HG03520 (cell line): Measurements from ENCODE around the gene CEP85L.

Experiments
- ATAC-seq: cut with Tn5 transposase; IDR thresholded peaks from one replicate; pipeline ENCODE4 v1.9.1; 2021; ENCODE audit warnings: mild to moderate bottlenecking, moderate library complexity; ENCODE audit not compliant: unreplicated experiment

The CEP85L gene

DNA sequence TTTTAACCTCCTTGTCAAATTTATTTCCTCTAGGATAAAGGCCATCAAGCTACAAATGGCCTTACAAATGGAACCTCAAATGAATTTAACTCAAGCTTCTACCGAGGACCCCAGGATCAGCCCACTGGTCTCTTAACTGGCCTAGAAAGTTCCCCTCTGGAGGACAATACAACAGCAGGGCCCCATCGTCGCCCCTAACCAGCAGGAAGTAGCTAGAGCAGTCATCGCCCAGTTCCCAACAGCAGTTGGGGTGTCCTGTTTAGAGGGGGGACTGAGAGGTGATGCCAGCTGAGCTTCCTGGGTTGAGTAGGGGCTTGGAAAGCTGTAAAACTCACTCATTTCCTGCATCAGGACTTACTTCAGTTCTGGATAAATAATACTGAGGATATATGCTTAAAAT is 25.6 kb downstream of the CEP85L start:
- ATAC-seq = no peak

DNA sequence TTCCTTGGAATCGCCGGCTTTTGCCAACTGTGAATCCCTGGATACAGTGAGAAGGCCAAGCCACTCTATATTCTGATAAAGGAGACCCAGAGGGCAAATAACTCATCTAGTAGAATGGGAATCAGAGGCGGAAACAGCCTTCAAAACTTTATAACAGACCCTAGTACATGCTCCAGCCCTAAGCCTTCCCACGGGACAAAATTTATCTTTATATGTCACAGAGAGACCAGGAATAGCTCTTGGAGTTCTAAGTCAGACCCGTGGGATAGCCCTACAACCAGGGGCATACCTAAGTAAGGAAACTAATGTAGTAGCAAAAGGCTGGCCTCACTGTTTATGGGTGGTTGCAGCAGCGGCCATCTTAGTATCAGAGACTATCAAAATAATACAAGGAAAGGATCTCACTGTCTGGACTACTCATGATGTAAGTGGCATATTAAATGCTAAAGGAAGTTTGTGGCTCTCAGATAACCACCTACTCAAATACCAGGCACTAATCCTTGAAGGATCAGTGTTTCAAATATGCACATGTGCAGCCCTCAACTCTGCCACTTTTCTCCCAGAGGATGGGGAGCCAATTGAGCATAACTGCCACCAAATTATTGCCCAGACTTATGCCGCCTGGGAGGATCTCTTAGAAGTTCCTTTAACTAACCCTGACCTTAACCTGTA is 29.5 kb downstream of the CEP85L start:
- no peak for ATAC-seq

DNA sequence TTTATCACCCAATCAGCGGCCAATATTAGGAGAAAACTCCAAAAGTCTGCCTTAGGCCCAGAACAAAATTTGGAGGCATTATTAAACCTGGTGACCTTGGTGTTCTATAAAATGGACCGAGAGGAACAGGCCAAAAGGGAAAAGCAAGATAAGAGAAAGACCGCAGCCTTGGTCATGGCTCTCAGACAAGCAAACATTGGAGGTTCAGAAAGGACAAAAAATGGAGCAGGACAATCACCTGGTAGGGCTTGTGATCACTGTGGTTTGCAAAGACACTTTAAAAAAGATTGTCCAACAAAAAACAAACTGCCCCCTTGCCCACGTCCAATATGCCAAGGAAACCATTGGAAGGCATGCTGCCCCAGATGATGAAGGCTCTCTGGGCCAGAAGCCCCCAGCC is 31.2 kb downstream of the CEP85L start:
- no peak for ATAC-seq

DNA sequence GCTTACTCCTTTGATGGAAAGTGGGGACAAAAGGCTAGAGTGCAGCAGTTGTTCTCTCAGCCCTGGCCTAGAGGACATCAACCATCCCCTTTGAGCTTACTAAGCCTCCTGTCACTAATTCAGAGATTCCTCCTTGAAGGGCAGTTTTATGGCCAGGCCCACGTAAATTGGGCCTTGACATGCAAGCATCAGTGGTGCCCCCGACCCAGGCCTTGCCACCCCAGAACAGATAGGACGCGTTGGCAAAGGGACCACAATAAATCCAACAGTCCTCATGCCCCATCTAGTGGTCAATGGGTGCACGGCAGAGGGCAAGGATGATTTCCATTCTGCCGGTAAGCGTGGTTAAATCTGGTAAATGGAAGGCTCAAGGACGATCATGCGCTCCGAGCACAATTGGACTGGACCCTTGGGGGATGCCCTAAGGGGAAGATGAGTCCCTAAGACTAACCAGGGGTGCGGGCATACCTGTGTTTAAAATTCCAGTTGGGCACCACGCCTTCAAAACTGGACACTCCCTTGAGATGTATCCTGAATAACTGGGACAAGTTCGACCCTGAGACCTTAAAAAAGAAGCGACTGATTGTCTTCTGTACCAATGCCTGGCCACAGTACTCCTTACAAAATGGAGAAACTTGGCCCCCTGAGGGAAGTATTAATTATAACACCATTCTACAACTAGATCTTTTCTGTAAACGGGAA is 32.6 kb downstream of the CEP85L start:
- peak; percentile 95 for ATAC-seq

DNA sequence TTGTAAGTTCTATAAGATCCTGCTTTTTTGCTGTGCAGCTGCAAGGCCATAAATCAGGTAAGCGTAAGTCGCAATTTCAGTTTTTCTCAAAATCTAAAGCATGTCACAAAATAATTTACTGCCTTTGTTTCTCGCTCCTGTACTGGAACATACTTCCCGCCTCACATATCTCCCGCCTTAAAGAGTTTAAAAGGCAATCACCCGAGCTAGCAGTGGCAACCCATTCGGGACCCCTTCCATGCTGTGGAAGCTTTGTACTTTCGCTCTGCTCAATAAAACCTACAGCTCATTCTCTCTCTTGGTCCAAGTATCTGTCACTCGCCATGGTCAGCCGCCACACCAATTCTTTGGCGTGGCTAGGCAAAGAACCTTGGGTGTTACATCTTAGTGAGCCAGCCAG is 34.0 kb downstream of the CEP85L start:
- ATAC-seq = no peak

DNA sequence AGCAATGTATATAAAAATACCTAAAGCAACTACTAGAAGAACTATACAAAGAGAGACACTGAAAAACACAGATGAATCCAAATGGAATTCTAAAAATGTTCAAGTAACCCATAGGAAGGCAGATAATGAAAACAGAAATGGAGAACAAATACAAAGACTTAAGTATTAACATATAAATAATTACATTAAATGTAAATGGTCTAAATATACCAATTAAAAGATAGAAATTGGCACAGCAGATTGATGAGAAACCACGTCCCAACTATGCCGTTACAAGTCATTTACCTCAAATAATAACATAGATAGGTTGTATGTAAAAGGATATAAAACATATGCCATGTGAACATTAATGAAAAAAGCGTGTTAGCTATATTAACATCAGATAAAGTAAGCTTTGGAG is 40.1 kb downstream of the CEP85L start:
- no peak for ATAC-seq

DNA sequence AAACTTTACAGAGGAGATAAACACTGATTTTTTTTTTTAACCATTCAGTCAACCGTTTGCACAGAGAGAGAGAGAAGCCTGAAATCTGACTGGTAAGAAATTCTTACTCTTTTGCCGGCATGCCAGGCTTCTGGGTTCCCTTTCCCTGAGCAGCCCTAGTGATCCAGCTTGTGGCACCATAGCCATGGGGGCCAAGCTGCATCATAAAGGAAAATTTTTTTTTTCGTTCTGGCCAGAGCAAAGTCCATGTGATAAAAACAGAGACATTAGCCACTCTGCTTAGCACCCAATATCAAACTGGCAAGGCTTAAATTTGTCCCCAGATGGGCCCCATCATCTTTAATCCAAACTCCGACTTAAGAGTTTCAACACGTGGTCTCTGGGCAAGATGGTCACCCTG is 44.5 kb downstream of the CEP85L start:
- no peak for ATAC-seq

DNA sequence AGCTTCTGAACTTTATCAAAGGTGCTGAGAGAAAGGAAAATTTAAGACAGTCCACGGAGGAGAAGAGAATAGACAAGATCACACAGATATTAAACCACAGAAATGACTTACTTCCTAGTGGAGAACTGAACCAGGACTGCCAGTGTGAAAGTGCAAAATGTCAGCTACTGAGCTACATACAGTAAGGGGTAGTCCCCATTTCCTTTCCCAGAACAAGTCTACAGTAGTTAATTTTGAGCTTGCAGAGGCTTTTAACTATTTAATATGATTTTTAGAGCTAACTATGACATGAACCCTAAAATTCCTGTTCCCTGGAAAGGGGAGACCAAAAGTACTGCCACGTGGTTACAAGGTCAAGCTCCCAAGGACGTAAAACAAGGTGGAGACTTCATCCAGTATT is 45.1 kb downstream of the CEP85L start:
- no peak for ATAC-seq

DNA sequence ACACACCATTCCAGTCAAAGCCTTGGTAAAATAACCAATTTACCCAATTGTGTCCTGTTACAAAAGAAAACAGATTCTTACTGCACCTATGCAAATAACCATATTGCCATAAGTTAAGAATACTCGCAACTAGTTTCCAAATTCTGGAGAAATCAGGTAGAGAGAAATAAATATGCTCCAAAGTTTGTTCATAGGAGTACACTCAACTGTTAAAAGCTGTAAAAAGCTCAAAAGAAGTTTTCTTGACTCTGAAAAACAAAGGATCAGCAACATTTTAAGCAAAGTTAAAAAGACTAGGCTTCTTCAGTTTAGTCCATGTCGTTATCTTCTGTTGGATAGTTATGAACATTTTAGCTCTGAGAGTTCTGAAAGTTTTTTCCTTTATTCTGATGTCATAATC is 48.0 kb downstream of the CEP85L start:
- ATAC-seq = no peak

DNA sequence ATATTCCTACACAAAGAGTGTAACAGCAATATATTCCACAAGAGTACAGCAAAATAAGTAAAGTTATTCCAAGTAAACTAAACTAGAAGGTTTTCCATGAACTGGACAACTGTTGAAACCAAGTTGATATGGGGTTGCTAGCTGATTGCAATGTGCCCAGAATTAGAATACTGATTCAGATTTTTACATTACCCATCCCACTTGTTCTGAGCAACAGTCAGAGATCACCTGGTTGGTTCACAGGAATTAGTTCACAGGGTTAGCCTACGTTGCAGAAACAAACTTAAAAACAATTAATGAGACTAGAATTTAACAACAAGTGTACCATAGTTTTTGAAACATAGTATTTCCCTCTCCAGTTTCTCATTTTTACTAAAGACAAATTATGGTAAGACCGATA is 49.1 kb downstream of the CEP85L start:
- ATAC-seq = no peak

DNA sequence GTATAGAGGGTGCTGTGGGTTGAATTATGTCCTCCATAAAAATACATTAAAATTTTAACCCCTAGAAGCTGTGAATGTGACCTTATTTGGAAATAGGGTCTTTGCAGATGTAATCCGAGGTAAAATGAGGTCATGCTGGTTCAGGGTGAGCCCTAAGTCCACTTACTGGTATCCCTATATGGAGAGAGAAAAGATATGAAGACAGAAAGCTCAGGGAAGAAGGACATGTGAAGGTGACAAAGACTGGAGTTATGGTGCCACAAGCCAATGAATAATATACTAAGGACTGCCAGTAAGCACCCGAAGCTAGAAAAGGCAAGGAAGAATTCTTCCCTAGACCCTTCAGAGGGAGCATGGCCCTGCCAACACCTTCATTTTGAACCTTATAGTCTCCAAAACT is 53.1 kb downstream of the CEP85L start:
- no peak for ATAC-seq

DNA sequence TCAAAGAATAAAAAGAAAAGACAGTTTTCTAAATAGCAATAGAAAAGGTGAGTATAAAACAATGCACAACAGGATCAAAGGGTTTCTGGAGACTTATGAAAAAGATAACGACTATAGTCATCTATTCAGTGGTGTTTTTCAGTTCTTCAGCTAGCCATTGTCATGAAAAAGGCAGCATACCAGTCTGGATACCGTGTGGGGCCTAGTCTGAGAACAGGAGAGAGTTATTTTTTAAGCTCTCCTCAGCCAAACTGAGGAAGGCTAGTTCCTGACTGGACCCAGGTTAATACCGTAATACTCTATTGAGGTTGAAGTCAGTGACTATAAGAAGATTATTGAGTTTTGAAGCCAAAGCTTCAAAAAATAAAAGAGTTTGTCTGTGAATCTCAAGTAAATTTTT is 53.8 kb downstream of the CEP85L start:
- ATAC-seq = no peak

DNA sequence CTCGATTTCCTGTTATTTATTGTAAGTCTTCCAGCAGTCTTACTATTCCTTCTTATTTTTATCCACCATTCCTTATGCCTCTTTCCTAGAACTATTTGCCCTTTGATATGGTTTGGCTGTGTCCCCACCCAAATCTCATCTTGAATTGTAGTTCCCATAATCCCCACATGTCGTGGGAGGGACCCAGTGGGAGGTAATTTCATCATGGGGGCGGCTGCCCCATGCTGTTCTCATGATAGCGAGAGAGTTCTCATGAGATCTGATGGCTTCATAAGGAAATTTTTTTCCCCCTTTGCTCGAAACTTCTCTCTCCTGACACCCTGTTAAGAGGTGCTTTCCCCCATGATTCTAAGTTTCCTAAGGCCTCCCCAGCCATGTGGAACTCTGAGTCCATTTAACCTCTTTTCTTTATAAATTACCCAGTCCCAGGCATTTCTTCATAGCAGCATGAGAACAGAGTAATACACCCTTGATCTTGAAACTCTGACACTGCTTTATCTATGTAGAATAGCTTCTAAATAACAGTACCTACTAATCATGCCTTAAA is 54.5 kb downstream of the CEP85L start:
- ATAC-seq = no peak

DNA sequence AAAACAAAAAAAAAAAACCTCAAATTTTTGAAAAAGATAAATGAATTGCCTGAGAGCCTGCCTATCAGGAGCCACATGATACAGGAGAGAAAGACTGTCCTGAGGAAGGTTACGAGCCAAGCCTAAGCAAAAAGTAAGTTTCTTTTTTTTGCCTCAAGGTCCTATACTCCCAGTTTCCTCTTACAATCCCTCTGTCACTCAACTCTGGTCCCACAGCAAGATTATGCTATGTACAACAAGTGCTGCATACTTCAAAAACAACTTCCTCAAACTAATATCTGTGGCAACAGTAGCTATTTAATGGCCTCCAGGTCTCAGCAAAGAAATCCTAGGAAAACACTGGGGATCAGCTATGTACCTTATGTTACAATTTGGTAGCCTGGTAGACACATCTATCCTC is 56.5 kb downstream of the CEP85L start:
- no peak for ATAC-seq

DNA sequence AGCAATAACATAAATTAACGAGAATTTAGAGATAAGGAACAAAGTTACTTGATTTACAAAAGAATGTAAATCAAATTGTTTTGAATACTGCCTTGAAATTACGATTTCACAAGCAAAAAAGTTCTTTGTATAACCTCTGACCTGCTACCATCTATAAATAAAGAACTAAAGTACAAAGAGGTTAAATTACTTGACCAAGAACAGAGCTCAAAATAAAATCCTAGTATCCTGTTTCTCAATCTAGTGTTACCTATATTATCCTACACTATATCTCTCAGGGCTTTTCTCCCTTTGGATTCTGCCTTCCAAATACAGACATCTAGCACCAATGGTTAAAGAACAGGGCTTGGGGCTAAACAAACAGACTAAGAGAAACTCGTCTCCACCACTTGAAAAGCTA is 59.5 kb downstream of the CEP85L start:
- no peak for ATAC-seq

DNA sequence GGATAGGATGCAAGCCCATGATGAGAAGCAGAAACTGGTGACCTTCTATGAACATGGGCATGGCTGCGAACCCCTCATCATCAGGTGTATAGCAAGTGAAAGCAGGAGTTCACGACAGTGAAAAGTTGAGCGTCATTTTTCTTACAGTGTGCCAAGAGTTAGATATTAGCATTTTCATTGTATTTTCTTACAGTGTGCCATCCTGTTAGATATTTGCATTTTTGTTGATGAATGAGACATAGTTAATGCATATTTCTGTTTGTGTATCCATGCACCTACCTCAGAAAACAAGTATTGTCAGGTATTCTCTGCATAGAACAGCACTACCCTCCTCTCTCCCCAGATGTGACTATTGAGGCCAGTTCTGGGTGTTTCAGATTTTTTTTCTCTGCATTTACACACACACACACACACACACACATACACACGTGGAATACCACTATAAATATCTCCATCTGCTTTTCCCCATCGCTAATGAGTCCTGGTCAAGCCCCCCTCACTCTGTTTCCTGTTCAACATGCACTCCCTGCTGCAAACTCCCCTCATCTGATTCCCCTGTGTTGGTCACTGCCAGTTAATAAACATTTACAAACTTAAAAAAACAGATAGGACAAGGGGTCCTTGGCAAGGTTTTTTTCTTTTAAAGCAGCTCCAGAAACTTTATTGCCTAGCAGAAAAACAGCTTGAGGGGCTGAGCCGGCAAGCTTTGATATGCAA is 61.6 kb downstream of the CEP85L start:
- no peak for ATAC-seq

DNA sequence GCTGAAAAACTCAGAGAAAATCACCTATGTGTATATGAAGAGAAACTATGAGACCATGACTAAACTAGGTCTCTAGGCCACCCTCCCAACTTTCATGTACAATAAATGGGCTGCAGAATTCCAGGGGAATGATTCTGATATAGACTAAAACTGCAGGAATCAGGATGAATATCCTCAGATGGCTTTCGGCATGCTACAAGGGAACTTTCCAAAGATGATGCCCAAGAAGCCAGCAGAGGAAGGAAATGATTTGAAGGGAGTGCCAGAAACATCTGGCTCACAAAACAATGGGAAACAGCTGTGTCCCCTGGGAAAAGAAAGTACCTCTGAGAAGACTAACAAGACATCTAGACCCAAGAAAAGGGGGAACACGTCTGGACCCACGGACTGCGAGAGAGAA is 62.2 kb downstream of the CEP85L start:
- no peak for ATAC-seq

DNA sequence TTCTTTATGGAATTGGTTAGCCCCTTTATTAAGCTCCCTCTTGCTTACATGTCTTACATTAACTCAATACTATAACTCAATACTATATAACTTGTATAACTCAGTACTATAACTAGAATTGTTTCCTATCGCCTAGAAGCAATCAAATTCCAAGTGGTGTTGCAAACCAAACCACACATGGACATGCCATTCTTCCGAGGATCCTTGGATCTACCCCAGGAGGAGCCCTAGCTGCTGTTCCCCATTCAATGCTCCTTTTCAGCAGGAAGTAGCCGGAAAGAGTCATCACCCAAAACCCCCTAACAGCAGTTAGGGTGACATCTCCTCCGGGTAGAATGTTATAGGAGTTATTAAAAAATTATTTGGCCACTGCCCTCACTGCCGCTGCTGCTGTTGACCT is 62.8 kb downstream of the CEP85L start:
- ATAC-seq = no peak

DNA sequence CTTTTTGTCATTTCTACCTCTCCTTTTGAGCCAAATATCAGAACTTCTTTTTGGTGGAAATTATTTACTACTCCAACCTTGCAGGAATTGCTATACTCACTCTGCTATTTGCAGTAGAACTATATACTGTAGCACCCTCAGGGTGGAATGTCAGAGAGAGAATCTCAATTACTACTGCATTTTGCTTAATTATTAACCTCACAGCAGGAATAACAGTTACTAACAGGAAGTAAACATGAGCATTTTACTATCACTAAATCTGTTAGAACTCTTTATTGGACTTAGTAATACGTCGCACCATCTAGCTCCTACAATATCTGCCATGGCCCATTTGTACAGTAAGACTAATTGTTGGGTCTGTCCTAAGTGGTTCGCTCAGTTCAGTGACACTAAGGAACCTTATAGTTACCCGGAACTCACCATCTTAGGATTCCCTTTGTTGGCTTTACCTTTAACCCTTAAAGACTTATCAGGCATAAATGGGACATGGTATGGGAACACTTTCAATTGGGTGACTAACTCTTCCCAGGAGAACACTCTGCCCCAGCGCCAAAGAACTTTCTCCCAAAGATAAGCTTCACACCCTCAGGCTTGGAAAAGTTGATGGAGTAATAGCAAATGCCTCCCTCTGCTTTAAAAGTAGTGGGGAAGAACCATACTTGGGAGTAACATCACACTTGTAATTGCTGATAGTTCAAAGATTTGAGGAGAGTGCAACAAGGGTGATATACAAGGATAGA is 64.5 kb downstream of the CEP85L start:
- no peak for ATAC-seq

DNA sequence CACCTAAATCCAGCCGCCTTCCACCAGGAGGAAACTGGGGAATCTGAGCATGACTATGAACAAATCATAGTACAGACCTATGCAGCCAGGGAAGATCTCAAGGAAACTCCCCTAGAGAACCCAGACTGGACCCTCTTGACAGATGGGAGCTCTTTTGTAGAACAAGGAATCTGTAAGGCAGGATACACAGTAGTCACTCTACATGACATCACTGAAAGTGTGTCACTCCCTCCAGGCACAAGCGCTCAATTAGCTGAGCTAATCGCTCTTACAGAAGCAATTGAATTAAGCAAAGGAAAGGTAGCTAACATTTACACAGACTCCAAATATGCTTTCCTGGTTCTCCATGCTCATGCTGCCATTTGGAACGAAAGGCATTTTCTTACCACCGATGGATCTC is 66.5 kb downstream of the CEP85L start:
- ATAC-seq = no peak

DNA sequence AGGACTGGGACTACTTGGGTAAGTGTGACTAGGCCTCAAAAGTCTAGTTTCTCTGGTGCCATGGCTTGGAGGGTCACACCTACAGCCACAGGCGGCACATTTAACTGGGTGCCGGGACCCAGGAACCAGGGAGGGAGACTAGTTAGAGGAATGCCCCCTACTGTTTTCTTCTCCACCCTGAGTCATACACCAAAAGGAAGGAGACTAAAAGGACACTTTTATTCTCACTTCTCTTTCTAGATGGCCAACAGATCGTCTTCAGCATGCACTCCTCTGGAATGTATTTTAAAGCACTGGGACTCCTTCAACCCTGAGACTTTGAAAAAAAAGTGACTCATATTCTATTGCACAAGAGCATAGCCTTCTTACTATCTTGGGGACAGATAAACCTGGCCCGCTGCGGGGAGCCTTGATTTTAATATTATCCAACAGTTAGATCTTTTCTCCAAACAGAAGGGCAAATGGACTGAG is 69.9 kb downstream of the CEP85L start:
- ATAC-seq = no peak
